Erythroblast (primary cell): Measurements from ENCODE around the gene ATN1.

Experiments
- GATA1 ChIP-seq: IDR thresholded peaks from 2 replicates; pipeline ENCODE4 v1.6.1; 2011; ENCODE audit warnings: low read depth, mild to moderate bottlenecking, control low read depth, low read length, moderate library complexity
- POLR2A ChIP-seq: IDR thresholded peaks from 2 replicates; pipeline ENCODE4 v1.6.1; 2011; ENCODE audit warnings: mild to moderate bottlenecking, low read length

- TF ChIP-seq POLR2A: no peak
- TF ChIP-seq GATA1: no peak
These were observed 8.5 kb downstream of the ATN1 start for GRCh38 chr12:6936194-6936635.
